NB4 (cell line): ENCODE results near the gene ADAM12.

Experiments used
- POLR2A ChIP-seq: IDR thresholded peaks from 2 replicates; pipeline ENCODE4 v1.6.1; 2011; ENCODE audit warnings: mild to moderate bottlenecking; ENCODE audit not compliant: insufficient read length; ENCODE audit errors: extremely low read depth
- TF ChIP-seq, protein P1 (sequence below): IDR thresholded peaks from one replicate; pipeline ENCODE4 v1.5.1; 2012; ENCODE audit warnings: low read depth, low read length
- TF ChIP-seq, protein P2 (sequence below): IDR thresholded peaks from 2 replicates; pipeline ENCODE4 v1.6.1; 2011; ENCODE audit warnings: low read depth, low read length

DNA sequence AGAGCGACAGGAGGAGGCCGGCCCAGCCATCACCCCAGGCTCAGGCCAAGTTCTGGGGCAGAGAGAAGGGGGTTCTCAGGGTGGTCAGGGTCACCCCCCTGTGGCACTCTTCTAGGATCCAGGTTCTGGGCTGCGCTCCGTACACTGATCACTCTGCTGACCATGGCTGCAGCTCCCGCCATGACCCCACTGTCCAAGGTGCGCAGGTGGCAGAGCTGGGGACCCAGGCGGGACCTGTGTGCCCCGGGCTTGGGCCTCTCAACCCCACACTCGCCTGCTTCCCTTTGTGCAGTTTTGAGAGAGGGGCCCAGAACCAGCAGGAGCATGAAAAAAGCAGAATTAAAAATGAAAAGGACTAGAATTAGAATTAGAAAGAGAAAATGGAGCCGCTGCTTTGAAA lies 264.8 kb downstream of the ADAM12 start:
- TF ChIP-seq, protein P1, sequence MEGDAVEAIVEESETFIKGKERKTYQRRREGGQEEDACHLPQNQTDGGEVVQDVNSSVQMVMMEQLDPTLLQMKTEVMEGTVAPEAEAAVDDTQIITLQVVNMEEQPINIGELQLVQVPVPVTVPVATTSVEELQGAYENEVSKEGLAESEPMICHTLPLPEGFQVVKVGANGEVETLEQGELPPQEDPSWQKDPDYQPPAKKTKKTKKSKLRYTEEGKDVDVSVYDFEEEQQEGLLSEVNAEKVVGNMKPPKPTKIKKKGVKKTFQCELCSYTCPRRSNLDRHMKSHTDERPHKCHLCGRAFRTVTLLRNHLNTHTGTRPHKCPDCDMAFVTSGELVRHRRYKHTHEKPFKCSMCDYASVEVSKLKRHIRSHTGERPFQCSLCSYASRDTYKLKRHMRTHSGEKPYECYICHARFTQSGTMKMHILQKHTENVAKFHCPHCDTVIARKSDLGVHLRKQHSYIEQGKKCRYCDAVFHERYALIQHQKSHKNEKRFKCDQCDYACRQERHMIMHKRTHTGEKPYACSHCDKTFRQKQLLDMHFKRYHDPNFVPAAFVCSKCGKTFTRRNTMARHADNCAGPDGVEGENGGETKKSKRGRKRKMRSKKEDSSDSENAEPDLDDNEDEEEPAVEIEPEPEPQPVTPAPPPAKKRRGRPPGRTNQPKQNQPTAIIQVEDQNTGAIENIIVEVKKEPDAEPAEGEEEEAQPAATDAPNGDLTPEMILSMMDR, result no peak
- no peak for TF ChIP-seq POLR2A
- TF ChIP-seq, protein P2, sequence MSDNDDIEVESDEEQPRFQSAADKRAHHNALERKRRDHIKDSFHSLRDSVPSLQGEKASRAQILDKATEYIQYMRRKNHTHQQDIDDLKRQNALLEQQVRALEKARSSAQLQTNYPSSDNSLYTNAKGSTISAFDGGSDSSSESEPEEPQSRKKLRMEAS, result no peak
